Endometrial microvascular endothelial cells (primary cell): ENCODE data around the gene NFASC. TPM values are rescaled to one million over a fixed set of nuclear protein-coding genes. Genes with fewer than 3 reads are reported as not detected.

Source experiments
- in situ Hi-C: cut with HindIII; loops from 2 replicates; pipeline ENCODE4 v1.10.0; 2017; ENCODE audit warnings: low sequenced_read_pairs, low pct_unique_long_range_greater_than_20kb; ENCODE audit errors: inconsistent ontology term
- total RNA-seq: library from RNA; depleted of rRNA; stranded (reverse); fragments of >200 nt; gene quantifications from one replicate; pipeline ENCODE4 v1.2.3, GENCODE V29; 2015; ENCODE audit errors: inconsistent ontology term

Gene NFASC
- total RNA-seq, 1 donor from 2014 or later, result not detected

DNA sequence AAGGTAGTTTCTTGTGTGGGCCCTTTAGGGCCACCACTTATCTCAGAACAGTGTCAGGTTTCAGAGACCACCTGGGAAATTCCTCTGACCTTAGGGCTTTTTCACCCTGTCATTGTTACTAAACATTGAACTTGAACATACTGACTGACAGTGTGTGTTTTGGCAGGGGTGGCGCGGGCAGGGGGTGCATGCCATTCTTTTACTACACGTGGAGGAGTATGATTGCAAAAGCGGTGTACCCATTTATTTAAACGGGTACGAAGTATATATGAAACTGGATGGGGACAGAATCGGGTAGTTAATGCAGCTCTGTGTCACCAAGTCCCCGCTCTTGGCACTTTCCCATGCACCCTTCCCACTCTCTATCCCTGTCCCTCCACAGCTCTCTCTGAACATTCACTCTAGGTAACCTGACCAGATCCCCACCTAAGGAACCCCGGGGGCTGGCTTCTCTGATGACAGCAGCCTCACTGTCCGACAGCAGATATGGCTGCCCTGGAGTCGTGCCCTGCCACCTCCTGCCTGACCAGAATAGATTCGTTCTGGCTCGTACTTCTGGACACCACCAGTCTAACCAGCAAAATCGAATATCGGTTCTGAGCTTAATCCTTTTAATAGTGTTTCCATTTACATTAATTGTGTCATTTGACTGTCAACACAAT is 51.3 kb downstream of the NFASC start:
- in situ Hi-C loops, result no loop called here

DNA sequence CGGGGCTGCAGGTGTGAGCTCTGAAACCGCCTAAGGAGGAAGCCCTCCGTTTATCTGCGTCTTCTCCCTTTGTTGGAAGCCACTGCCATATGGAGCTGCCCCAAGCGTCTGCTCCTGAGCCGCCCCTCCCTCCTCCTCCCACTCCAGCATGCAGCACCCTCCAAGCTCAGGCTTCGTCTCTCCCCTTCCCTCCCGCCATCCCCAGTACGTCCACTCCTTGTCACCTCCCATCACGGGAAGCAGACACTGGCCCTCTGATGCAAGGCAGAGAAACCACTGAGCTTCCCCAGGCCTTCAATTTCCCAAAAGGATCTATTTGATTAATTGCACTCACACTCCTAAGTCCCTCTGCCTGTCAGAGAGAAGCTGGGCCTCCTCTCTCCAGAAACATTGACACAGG is 52.5 kb downstream of the NFASC start:
- in situ Hi-C loops, result no loop called here

DNA sequence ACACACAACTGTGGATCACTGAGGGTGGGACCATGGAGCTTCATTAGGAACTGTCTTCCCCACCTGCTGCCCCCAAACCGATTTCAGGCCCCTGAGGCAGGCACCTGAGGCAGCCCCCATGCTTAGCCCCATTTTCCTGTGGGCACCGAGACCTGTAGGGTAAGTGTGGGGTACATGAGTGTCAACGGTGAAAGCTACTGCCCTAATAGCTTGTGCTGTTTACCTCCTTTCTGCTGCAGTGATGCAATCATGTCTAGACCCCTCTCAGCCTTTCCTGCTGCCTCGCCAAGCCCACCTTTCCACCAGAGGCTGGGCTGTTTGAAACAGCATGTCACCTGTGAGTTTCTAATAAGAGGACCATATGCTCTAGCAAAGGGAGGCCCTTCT is 53.0 kb downstream of the NFASC start:
- in situ Hi-C loops, result no loop called here

GRCh38 chr1:204924013-204924759 is 53.5 kb downstream of the NFASC start:
- in situ Hi-C loops, result no loop called here

- in situ Hi-C loops, result no loop called here
Observed at GRCh38 chr1:204925701-204926100, 55.0 kb downstream of the NFASC start.

- in situ Hi-C loops, result no loop called here
Observed at GRCh38 chr1:204927673-204928641, 57.3 kb downstream of the NFASC start.

DNA sequence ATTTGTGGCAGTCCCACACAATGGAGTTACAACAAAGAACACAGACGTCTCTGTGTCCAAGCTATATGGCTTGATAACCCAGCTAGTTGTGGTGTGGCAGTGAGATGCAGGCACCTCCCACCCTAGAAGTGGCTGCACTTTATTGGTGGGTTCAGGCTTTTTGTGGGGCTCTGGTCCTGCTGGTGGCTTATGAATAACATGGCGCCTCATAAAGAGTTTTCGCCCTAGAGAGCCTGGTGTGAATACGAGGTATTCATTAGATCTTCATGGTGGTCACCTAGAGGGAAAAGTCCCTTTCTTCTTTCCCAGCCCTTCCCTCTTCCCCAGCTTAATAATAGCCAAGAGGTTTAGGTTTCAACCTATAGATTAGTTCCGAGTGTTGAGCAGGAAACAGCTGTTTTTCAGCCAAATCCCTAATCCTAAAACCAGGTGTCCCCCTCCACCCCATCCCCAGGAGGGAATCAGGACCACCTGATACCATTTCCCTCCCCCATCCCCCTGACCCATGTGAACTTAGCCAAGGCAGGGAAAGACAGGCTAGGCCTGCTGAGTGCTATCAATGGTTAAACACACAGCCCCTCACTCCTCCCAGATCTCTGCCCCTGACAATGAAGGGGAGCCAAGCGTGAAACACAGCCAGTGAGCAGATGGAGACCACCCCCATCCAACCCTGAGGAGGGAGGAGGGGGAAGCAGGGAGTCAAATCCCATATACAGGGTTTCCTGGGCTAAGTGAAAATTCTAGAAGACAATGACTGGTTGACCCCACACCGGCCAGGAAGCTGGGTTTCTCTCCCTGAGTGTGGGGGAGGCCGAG is 58.2 kb downstream of the NFASC start:
- in situ Hi-C loops, result no loop called here

GRCh38 chr1:204929487-204930154 is 59.0 kb downstream of the NFASC start:
- in situ Hi-C loops, result no loop called here

GRCh38 chr1:204930155-204930523 is 59.5 kb downstream of the NFASC start:
- in situ Hi-C loops, result no loop called here

- in situ Hi-C loops, result no loop called here
Observed at GRCh38 chr1:204931313-204931712, 60.7 kb downstream of the NFASC start.

GRCh38 chr1:204931768-204932572 is 61.3 kb downstream of the NFASC start:
- in situ Hi-C loops, result no loop called here

- in situ Hi-C loops, result no loop called here
Observed at GRCh38 chr1:204932573-204932909, 61.9 kb downstream of the NFASC start.

GRCh38 chr1:204935155-204935554 is 64.5 kb downstream of the NFASC start:
- in situ Hi-C loops, result no loop called here

DNA sequence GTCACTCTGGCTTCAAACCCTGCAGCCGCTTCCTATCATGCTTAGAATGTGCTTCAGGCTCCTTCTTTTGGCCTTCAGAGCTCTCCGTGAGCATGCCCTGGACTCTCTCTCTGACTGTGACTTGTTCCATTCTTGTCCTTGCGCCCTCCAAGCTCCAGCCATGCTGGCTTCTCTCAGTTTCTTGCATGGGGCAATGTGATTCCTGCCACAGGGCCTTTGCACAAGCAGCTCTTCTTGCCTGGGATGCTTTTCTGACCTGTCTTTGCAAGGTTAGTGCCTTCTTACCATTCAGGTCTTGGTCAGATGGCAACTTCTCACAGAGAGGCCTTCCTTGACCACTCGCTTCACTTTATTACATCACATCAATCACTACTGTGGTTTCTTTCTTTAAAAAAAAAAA is 66.1 kb downstream of the NFASC start:
- in situ Hi-C loops, result no loop called here

DNA sequence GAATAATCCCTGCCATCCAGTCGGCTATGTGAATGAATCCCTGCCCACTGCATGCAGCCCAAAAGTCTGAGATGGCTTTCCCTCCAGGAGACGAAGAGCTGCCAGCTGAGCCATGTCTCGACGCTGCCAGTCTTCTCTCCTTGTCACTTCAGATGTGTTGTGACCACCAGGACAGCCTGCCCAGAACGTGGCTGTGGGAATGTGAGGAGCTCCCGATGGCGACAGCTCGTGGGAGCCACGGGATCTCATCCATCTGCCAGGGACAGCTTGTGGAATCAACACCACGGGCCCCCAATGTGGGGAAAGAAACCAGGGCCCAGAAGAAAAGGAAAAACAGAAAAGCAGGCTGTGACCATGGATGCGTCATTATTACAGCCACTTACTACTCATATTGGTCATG is 67.2 kb downstream of the NFASC start:
- in situ Hi-C loops, result no loop called here

GRCh38 chr1:204940591-204940990 is 69.9 kb downstream of the NFASC start:
- in situ Hi-C loops, result no loop called here

GRCh38 chr1:204941421-204942338 is 71.0 kb downstream of the NFASC start:
- in situ Hi-C loops, result no loop called here
